Spleen (tissue), 11 donors: ENCODE results near the gene TMEM255B. TPM values are rescaled to one million over a fixed set of nuclear protein-coding genes. Genes with fewer than 3 reads are reported as not detected.

Experiments
- DNase-seq: peaks from one replicate; pipeline ENCODE4 v3.0.0-alpha.2; 2020
- H3K27ac ChIP-seq, 8 donors: fragments of 200-600 bp; sonication (generic) in 7 of 8; 1 replicate in 4 of 8; 2 replicates in 4 of 8; pipeline versions ENCODE4 v1.5.0 to v1.8.0; 2016 to 2021; ENCODE audit warnings: inconsistent platforms in 4 of 8, mild to moderate bottlenecking in 4 of 8, moderate library complexity in 1 of 8
- H3K27me3 ChIP-seq, 7 donors: fragments of 200-600 bp; sonication (generic) in 6 of 7; replicated peaks in 1 of 7; 1 replicate in 4 of 7; 2 replicates in 3 of 7; pipeline versions ENCODE4 v1.5.0 to v1.8.0; 2016 to 2021; ENCODE audit warnings: inconsistent platforms in 3 of 7, mild to moderate bottlenecking in 1 of 7
- H3K36me3 ChIP-seq, 6 donors: fragments of 200-600 bp; sonication (generic) in 5 of 6; 1 replicate in 4 of 6; 2 replicates in 2 of 6; pipeline versions ENCODE4 v1.5.0 to v1.8.0; 2016 to 2021; ENCODE audit warnings: inconsistent platforms in 2 of 6
- H3K4me1 ChIP-seq, 6 donors: fragments of 200-600 bp; sonication (generic) in 5 of 6; 1 replicate in 3 of 6; 2 replicates in 3 of 6; pipeline versions ENCODE4 v1.5.0 to v1.8.0; 2016 to 2021; ENCODE audit warnings: inconsistent platforms in 3 of 6
- H3K4me3 ChIP-seq, 8 donors: fragments of 200-600 bp; sonication (generic) in 7 of 8; 1 replicate in 4 of 8; 2 replicates in 4 of 8; pipeline versions ENCODE4 v1.5.0 to v1.8.0; 2016 to 2021; ENCODE audit warnings: inconsistent platforms in 4 of 8, mild to moderate bottlenecking in 4 of 8, moderate library complexity in 2 of 8
- H3K9me3 ChIP-seq, 8 donors: fragments of 200-600 bp; sonication (generic) in 7 of 8; 1 replicate in 4 of 8; 2 replicates in 4 of 8; pipeline versions ENCODE4 v1.5.0 to v1.8.0; 2016 to 2021; ENCODE audit warnings: inconsistent platforms in 4 of 8
- CTCF ChIP-seq, 11 experiments: fragments of 200-600 bp in 7 of 11; fragments of 450-650 bp in 4 of 11; sonication (generic) in 4 of 11; IDR thresholded peaks in 8 of 11; conservative IDR thresholded peaks in 3 of 11; 1 replicate in 7 of 11; 2 replicates in 4 of 11; pipeline versions ENCODE4 v1.4.0 to v1.8.0; 2016 to 2021; ENCODE audit warnings: antibody characterized with exemption in 11 of 11, inconsistent platforms in 4 of 11, mild to moderate bottlenecking in 1 of 11
- POLR2A ChIP-seq, 3 donors: fragments of 450-650 bp; IDR thresholded peaks; one replicate each; pipeline ENCODE4 v1.5.1; 2017; ENCODE audit warnings: antibody characterized with exemption in 3 of 3, mild to moderate bottlenecking in 1 of 3
- POLR2AphosphoS5 ChIP-seq, 3 donors: sonication (generic); formaldehyde crosslinking; IDR thresholded peaks; one replicate each; pipeline ENCODE4 v1.5.1; 2017; ENCODE audit warnings: antibody characterized with exemption in 3 of 3
- WGBS, 5 donors: extraction: QIAGEN DNeasy Blood & Tissue Kit in 3 of 5; methylation state at CpG; one replicate each; pipeline versions ENCODE4 v1.1.5 to v1.1.7; 2013 to 2018; 5-methylcytosine and 5-hydroxymethylcytosine counted together
- intact Hi-C: fragments of 100-400 bp; cut with DNase I; formaldehyde crosslinking; loops from one replicate; pipeline ENCODE4 v1.15.0; 2023; ENCODE audit warnings: low total_unique reads
- polyA plus RNA-seq, 3 donors: library from polyadenylated mRNA; stranded (reverse); fragments of 200-250 nt; gene quantifications; one replicate each; pipeline ENCODE4 v1.2.1, GENCODE V29; 2013
- total RNA-seq, 7 donors: library from RNA; depleted of rRNA in 3 of 7; stranded (reverse); fragments of >200 nt in 3 of 7; fragmentation: NEBNext Ultra II Directional in 4 of 7; extraction: Animal tissue kit (Norgen Biotek cat#: 25700) in 4 of 7; gene quantifications; one replicate each; pipeline versions ENCODE4 v1.1.0 to v1.2.1, GENCODE V29; 2016 to 2021
- donor health status: healthy with polysubstance abuse.
- donor health status: DM: no; HTN: no; CAD: no; lungs with moderate emphysema.
- donor health status: DM: no; HTN: no; CAD: no.
- donor health status: Bipolar disorder and iron deficiency.
- donor health status: healthy.
- donor health status: DM: no; HTN: no; CAD: no.
- donor health status: DM: yes; HTN: yes; CAD: no.

Gene TMEM255B
- total and polyA plus RNA-seq, 10 donors: 5.7 to 26.9 (median 12.3) TPM

- H3K4me1 ChIP-seq: peaks cover 3 to 67% (median 26%) of the 10 kb centered on the region in 6 donors
- H3K9me3 ChIP-seq: no peaks in the 10 kb centered on the region
- H3K27ac ChIP-seq: no peak overlapping the region
Measured at GRCh38 chr13:113857531-113858195, 98.6 kb downstream of the TMEM255B start.

GRCh38 chr13:113859311-113860050, 100.5 kb downstream of the TMEM255B start:
- Histone ChIP-seq H3K4me3 (no peak overlapping the region), H3K36me3 (no peaks in the 10 kb centered on the region), H3K9me3 (no peaks in the 10 kb centered on the region), H3K27ac (no peak overlapping the region), H3K27me3 (peaks cover 0 to 54% (median 16%) of the 10 kb centered on the region in 7 donors), H3K4me1 (peaks cover 13 to 63% (median 30%) of the 10 kb centered on the region in 6 donors)
- no peak for DNase-seq
- no peak for TF ChIP-seq CTCF (IDR thresholded peaks at IDR 0.05 in 8 of 11, conservative IDR thresholded peaks at IDR 0.05 in 3 of 11)
- intact Hi-C loops: no loop called here
- 94 to 99% (median 96%) methylated on average over 4 of the region's 4 CpGs for WGBS, 5 donors

More at GRCh38 chr13:113857531-113858195, 98.6 kb downstream of the TMEM255B start:
- TF ChIP-seq CTCF (IDR thresholded peaks at IDR 0.05 in 8 of 11, conservative IDR thresholded peaks at IDR 0.05 in 3 of 11) (no peak), POLR2AphosphoS5 (IDR thresholded peaks at IDR 0.05) (no peak), POLR2A (IDR thresholded peaks at IDR 0.05) (no peak)
- intact Hi-C loops: no loop called here
- WGBS, 5 donors: 85 to 93% (median 89%) methylated on average over 19 to 20 of the region's 20 CpGs
- no peaks in the 10 kb centered on the region for H3K36me3 ChIP-seq
- H3K4me3 ChIP-seq: no peak overlapping the region
- peaks cover 0 to 48% (median 6%) of the 10 kb centered on the region in 7 donors for H3K27me3 ChIP-seq
- DNase-seq: no peak

DNA sequence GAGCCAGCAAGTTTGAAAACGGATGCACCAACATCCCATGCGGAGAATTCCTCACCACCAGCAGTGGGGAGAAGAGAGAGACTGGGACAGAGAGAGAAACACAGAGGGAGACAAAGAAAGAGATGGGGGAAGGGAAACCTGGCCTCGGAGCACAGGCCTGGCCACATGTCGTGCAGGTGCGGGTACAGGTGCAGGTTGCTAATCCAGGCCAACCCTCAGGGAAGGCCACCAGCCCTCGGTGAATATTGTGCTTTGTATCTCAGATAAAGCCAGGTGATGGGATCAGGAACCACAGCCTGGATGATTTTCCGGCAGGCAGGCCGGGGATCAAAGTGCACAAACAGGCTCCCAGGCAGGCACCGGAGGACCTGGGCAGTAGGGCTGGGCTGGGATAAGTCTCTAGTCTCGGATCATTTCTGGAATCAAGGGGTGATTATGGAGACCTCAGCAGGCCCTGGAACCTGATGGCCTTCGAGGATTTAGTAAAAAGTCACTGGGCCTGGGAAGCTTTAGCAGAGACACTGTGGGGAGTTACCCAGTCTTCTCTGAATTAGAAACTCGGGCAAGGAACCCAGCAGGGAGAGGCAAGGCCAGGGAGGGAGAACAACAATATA, 101.1 kb downstream of the TMEM255B start:
- TF ChIP-seq POLR2A (IDR thresholded peaks at IDR 0.05) (no peak), POLR2AphosphoS5 (IDR thresholded peaks at IDR 0.05) (peak in 2 of 3 donors; percentile 4 to 42)
- Histone ChIP-seq H3K36me3 (no peaks in the 10 kb centered on the region), H3K27ac (peak overlapping the region in 1 of 8 donors; percentile 11), H3K4me1 (peaks cover 7 to 63% (median 28%) of the 10 kb centered on the region in 6 donors), H3K27me3 (peaks cover 0 to 54% (median 20%) of the 10 kb centered on the region in 7 donors), H3K9me3 (no peaks in the 10 kb centered on the region), H3K4me3 (no peak overlapping the region)
- 84 to 90% (median 89%) methylated on average over 12 of the region's 12 CpGs for WGBS, 5 donors
- no peak for DNase-seq
- intact Hi-C loops: no loop called here

- Histone ChIP-seq H3K27me3 (peaks cover 0 to 54% (median 20%) of the 10 kb centered on the region in 7 donors), H3K4me1 (peaks cover 7 to 61% (median 24%) of the 10 kb centered on the region in 6 donors), H3K36me3 (no peaks in the 10 kb centered on the region), H3K27ac (peak overlapping the region in 1 of 8 donors; percentile 27), H3K9me3 (no peaks in the 10 kb centered on the region), H3K4me3 (no peak overlapping the region)
- no peak for DNase-seq
- intact Hi-C loops: no loop called here
- TF ChIP-seq POLR2AphosphoS5 (IDR thresholded peaks at IDR 0.05): peak in 1 of 3 donors; percentile 9
- no peak for TF ChIP-seq CTCF (IDR thresholded peaks at IDR 0.05 in 8 of 11, conservative IDR thresholded peaks at IDR 0.05 in 3 of 11)
- no peak for TF ChIP-seq POLR2A (IDR thresholded peaks at IDR 0.05)
- 79 to 87% (median 82%) methylated on average over 14 to 15 of the region's 15 CpGs for WGBS, 5 donors
Measured at GRCh38 chr13:113860665-113861432, 101.8 kb downstream of the TMEM255B start.
